Neuronal stem cell (in vitro differentiated cells): ENCODE results near the gene MBTD1.

Experiments used
- DNase-seq: peaks from one replicate; pipeline ENCODE4 v3.0.0-alpha.2; 2013; ENCODE audit warnings: low spot score
- H2AFZ ChIP-seq: one replicate; pipeline ENCODE4 v1.6.1; 2013; ENCODE audit warnings: mild to moderate bottlenecking, low read length, inconsistent platforms
- H2AK5ac ChIP-seq: 2 replicates; pipeline ENCODE4 v1.6.1; 2013; ENCODE audit warnings: low read depth, mild to moderate bottlenecking, inconsistent platforms, low read length, moderate library complexity, mixed read lengths
- H2BK120ac ChIP-seq: 2 replicates; pipeline ENCODE4 v1.6.1; 2013; ENCODE audit warnings: low read depth, mild to moderate bottlenecking, inconsistent platforms, low read length, moderate library complexity, mixed read lengths
- H2BK12ac ChIP-seq: one replicate; pipeline ENCODE4 v1.6.1; 2013; ENCODE audit warnings: low read length, inconsistent platforms
- H2BK15ac ChIP-seq: 2 replicates; pipeline ENCODE4 v1.6.1; 2013; ENCODE audit warnings: mild to moderate bottlenecking, low read length, inconsistent platforms, mixed read lengths
- H2BK5ac ChIP-seq: one replicate; pipeline ENCODE4 v1.6.1; 2013; ENCODE audit warnings: inconsistent platforms, mild to moderate bottlenecking, low read length, moderate library complexity
- H3K14ac ChIP-seq: one replicate; pipeline ENCODE4 v1.6.1; 2013; ENCODE audit warnings: low read length, inconsistent platforms
- H3K18ac ChIP-seq: 2 replicates; pipeline ENCODE4 v1.6.1; 2013; ENCODE audit warnings: low read length, inconsistent platforms
- H3K23ac ChIP-seq: 2 replicates; pipeline ENCODE4 v1.6.1; 2013; ENCODE audit warnings: low read depth, mild to moderate bottlenecking, mixed read lengths, low read length, inconsistent platforms; ENCODE audit not compliant: poor library complexity
- H3K27ac ChIP-seq: replicated peaks from 3 replicates; pipeline ENCODE4 v1.5.1; 2013; ENCODE audit warnings: low read length, inconsistent platforms
- H3K27me3 ChIP-seq, 3 experiments: 2 replicates each; pipeline ENCODE4 v1.6.1; 2013; ENCODE audit warnings: low read length in 3 of 3, mild to moderate bottlenecking in 2 of 3, inconsistent platforms in 1 of 3, low read depth in 1 of 3, mixed read lengths in 1 of 3, moderate library complexity in 1 of 3; ENCODE audit not compliant: control insufficient read depth in 3 of 3, insufficient read depth in 3 of 3
- H3K36me3 ChIP-seq, 2 donors: replicated peaks in 1 of 2; 2 replicates each; pipeline ENCODE4 v1.6.1; 2013; ENCODE audit warnings: low read length in 2 of 2; ENCODE audit not compliant: control insufficient read depth in 2 of 2, insufficient read depth in 2 of 2
- H3K4ac ChIP-seq: 2 replicates; pipeline ENCODE4 v1.6.1; 2013; ENCODE audit warnings: inconsistent platforms, mild to moderate bottlenecking, low read length, moderate library complexity
- H3K4me1 ChIP-seq, 2 donors: 1 replicate in 1 of 2; 2 replicates in 1 of 2; pipeline ENCODE4 v1.6.1; 2013; ENCODE audit warnings: low read length in 2 of 2, low read depth in 1 of 2; ENCODE audit not compliant: control insufficient read depth in 2 of 2, insufficient read depth in 1 of 2
- H3K4me2 ChIP-seq: one replicate; pipeline ENCODE4 v1.6.1; 2013; ENCODE audit warnings: mild to moderate bottlenecking, low read length, inconsistent platforms; ENCODE audit not compliant: insufficient read depth, poor library complexity, severe bottlenecking
- H3K4me3 ChIP-seq, 2 donors: 2 replicates each; pipeline ENCODE4 v1.5.1; 2013; ENCODE audit warnings: low read length in 2 of 2, mild to moderate bottlenecking in 2 of 2, inconsistent platforms in 1 of 2, moderate library complexity in 1 of 2
- H3K79me1 ChIP-seq: one replicate; pipeline ENCODE4 v1.6.1; 2013; ENCODE audit warnings: low read depth, mild to moderate bottlenecking, inconsistent platforms, low read length, moderate library complexity
- H3K9ac ChIP-seq: one replicate; pipeline ENCODE4 v1.6.1; 2013; ENCODE audit warnings: mild to moderate bottlenecking, low read depth, low read length, inconsistent platforms; ENCODE audit not compliant: poor library complexity
- H3K9me3 ChIP-seq, 2 donors: replicated peaks in 1 of 2; 2 replicates each; pipeline versions ENCODE3 to v1.6.1; 2013; ENCODE audit warnings: low read length in 2 of 2, mild to moderate bottlenecking in 2 of 2, inconsistent platforms in 1 of 2, low read depth in 1 of 2, mixed read lengths in 1 of 2, moderate library complexity in 1 of 2; ENCODE audit not compliant: control insufficient read depth in 2 of 2, insufficient read depth in 1 of 2
- H4K8ac ChIP-seq: one replicate; pipeline ENCODE4 v1.6.1; 2013; ENCODE audit warnings: low read depth, mild to moderate bottlenecking, inconsistent platforms, low read length, moderate library complexity
- H4K91ac ChIP-seq: one replicate; pipeline ENCODE4 v1.6.1; 2013; ENCODE audit warnings: low read length, low read depth, mild to moderate bottlenecking, inconsistent platforms; ENCODE audit not compliant: poor library complexity
- WGBS, 2 donors: extraction: QIAGEN DNeasy Blood & Tissue Kit; methylation state at CpG; one replicate each; pipeline ENCODE4 v1.1.7; 2013; ENCODE audit warnings: missing lambda C conversion rate in 2 of 2, mixed read lengths in 1 of 2; ENCODE audit not compliant: insufficient read length in 2 of 2, insufficient replicate concordance in 1 of 2; ENCODE audit errors: extremely low coverage in 2 of 2; 5-methylcytosine and 5-hydroxymethylcytosine counted together

The MBTD1 gene

GRCh38 chr17:51200295-51200694 is 59.6 kb downstream of the MBTD1 start:
- H2BK120ac ChIP-seq: no peak overlapping the region
- no peak overlapping the region for H3K4me2 ChIP-seq
- WGBS, 2 donors: no CpG with 5 or more reads among the region's 6 CpGs
- H2BK12ac ChIP-seq: no peak overlapping the region
- H3K23ac ChIP-seq: no peak overlapping the region
- H2AK5ac ChIP-seq: no peak overlapping the region
- H4K8ac ChIP-seq: no peak overlapping the region
- no peak overlapping the region for H3K14ac ChIP-seq
- H3K4me1 ChIP-seq: no peaks in the 10 kb centered on the region
- no peak overlapping the region for H2BK5ac ChIP-seq
- peaks cover 23 to 91% of the 10 kb centered on the region in 2 donors for H3K36me3 ChIP-seq
- H3K4ac ChIP-seq: no peak overlapping the region
- H3K4me3 ChIP-seq: no peak overlapping the region
- no peak overlapping the region for H3K9ac ChIP-seq
- no peak overlapping the region for H3K18ac ChIP-seq
- no peaks in the 10 kb centered on the region for H3K9me3 ChIP-seq
- no peak for DNase-seq
- H3K79me1 ChIP-seq: no peaks in the 10 kb centered on the region
- H2AFZ ChIP-seq: no peak overlapping the region
- no peak overlapping the region for H4K91ac ChIP-seq
- no peaks in the 10 kb centered on the region for H3K27me3 ChIP-seq
- H3K27ac ChIP-seq: no peak overlapping the region
- H2BK15ac ChIP-seq: no peak overlapping the region

GRCh38 chr17:51197754-51198153 is 62.1 kb downstream of the MBTD1 start:
- Histone ChIP-seq H2BK5ac (no peak overlapping the region), H2BK120ac (no peak overlapping the region), H3K4me2 (no peak overlapping the region), H3K9me3 (no peaks in the 10 kb centered on the region), H3K27me3 (no peaks in the 10 kb centered on the region), H3K27ac (no peak overlapping the region), H2AFZ (no peak overlapping the region), H4K91ac (no peak overlapping the region), H2BK15ac (no peak overlapping the region), H3K4ac (no peak overlapping the region), H3K23ac (no peak overlapping the region), H2AK5ac (no peak overlapping the region), H3K9ac (no peak overlapping the region), H3K4me3 (no peak overlapping the region), H3K18ac (no peak overlapping the region), H3K79me1 (no peaks in the 10 kb centered on the region), H3K14ac (no peak overlapping the region), H3K36me3 (peaks cover 27 to 94% of the 10 kb centered on the region in 2 donors), H3K4me1 (no peaks in the 10 kb centered on the region), H4K8ac (no peak overlapping the region), H2BK12ac (no peak overlapping the region)
- no peak for DNase-seq
- no CpG with 5 or more reads among the region's 4 CpGs for WGBS, 2 donors

- DNase-seq: no peak
- Histone ChIP-seq H3K79me1 (no peaks in the 10 kb centered on the region), H3K9me3 (no peaks in the 10 kb centered on the region), H3K23ac (no peak overlapping the region), H3K36me3 (peaks cover 22 to 93% of the 10 kb centered on the region in 2 donors), H4K91ac (no peak overlapping the region), H2BK120ac (no peak overlapping the region), H2AFZ (no peak overlapping the region), H2BK12ac (no peak overlapping the region), H2AK5ac (no peak overlapping the region), H2BK15ac (no peak overlapping the region), H3K9ac (no peak overlapping the region), H3K4me2 (no peak overlapping the region), H3K27me3 (no peaks in the 10 kb centered on the region), H3K4me3 (no peak overlapping the region), H3K14ac (no peak overlapping the region), H2BK5ac (no peak overlapping the region), H3K18ac (no peak overlapping the region), H3K4ac (no peak overlapping the region), H4K8ac (no peak overlapping the region), H3K27ac (no peak overlapping the region), H3K4me1 (no peaks in the 10 kb centered on the region)
- no CpG with 5 or more reads among the region's 2 CpGs for WGBS, 2 donors
Measured at GRCh38 chr17:51191895-51192294, 68.0 kb downstream of the MBTD1 start.

GRCh38 chr17:51189628-51190027 is 70.2 kb downstream of the MBTD1 start:
- no peaks in the 10 kb centered on the region for H3K79me1 ChIP-seq
- H3K4me1 ChIP-seq: no peaks in the 10 kb centered on the region
- H2BK12ac ChIP-seq: no peak overlapping the region
- H2BK15ac ChIP-seq: no peak overlapping the region
- no peak overlapping the region for H4K8ac ChIP-seq
- H3K9me3 ChIP-seq: no peaks in the 10 kb centered on the region
- H4K91ac ChIP-seq: no peak overlapping the region
- no peak overlapping the region for H3K27ac ChIP-seq
- H3K9ac ChIP-seq: no peak overlapping the region
- WGBS, 2 donors: no CpG with 5 or more reads among the region's 1 CpG
- H2AFZ ChIP-seq: no peak overlapping the region
- H2AK5ac ChIP-seq: no peak overlapping the region
- DNase-seq: no peak
- H3K4me3 ChIP-seq: no peak overlapping the region
- H3K14ac ChIP-seq: no peak overlapping the region
- H2BK5ac ChIP-seq: no peak overlapping the region
- no peaks in the 10 kb centered on the region for H3K27me3 ChIP-seq
- H3K4me2 ChIP-seq: no peak overlapping the region
- H3K4ac ChIP-seq: no peak overlapping the region
- H3K36me3 ChIP-seq: peaks cover 21 to 95% of the 10 kb centered on the region in 2 donors
- no peak overlapping the region for H2BK120ac ChIP-seq
- H3K23ac ChIP-seq: no peak overlapping the region
- no peak overlapping the region for H3K18ac ChIP-seq
